ENCODE measurements around the gene MAP3K8.
"Not testable (repeated sequence)": the region's sequence is repeated elsewhere in the genome, so short reads cannot be mapped to it uniquely, and the experiment has no call there.

The MAP3K8 gene

DNA sequence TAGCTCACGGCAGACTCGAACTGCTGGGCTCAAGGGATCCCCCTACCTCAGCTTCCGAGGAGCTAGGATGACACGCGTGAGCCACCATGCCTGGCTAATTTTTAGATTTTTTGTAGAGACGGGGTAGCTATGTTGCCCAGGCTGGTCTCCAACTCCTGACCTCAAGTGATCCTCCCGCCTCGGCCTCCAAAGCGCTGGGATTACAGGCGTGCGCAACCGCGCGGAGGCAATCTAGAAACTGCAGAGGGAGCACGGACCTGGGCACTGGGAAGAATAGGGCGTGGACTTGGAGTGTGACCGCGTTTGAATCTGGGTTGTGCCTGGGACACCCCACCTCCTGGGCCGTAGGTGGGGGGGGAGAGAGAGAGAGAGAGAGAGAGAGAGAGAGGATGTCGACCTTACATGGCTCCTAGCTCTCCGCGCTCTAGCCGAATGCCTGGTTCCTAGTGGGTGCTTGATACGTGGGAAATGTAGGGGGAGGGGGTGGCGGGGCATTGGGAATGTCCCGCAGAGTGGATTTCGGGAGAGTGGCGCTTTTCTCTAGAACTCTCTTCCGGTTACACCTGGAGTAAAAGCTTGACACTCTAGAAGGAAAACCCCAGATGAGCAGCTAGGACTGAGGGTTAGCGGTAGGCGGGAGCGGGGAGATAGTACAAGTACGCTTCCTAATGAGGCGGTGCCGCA, 1.2 kb upstream of the MAP3K8 start:
- Mint-ChIP-seq H3K9me3 (no peaks in the 10 kb centered on the region), H3K4me3 (peak overlapping the region; percentile 97), H3K4me1 (ENCODE audit: low read depth) (peaks cover 54% of the 10 kb centered on the region), H3K27me3 (no peaks in the 10 kb centered on the region), H3K27ac (peak overlapping the region; percentile 97), H3K36me3 (ENCODE audit: low read depth) (peaks cover 48% of the 10 kb centered on the region)
- intact Hi-C loops (cut with micrococcal nuclease) = loop anchor here (1.0 kb wide), 1 partner anchor 62 kb away; no protein-coding TSS in a partner anchor

DNA sequence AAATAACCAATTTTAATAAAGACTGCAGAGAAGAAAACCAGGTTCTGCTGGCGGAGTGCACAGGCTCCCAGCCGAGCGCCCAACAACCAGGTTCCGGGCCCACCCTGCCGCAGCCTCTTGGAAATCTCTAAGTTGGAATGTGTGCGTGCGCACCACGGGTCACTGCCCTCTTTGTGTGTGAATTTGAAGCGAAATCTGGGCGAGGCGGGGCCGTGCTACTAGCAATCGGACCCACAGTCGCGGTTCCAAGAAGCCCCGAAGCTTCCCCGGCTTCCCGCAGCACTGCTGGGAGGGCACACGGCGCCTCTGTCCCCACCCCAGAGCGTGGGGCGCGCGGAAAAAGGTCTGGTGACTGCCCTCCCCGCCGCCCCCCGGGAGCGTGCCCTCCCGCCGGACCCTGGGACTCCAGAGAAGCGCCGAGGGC, 666 bp upstream of the MAP3K8 start:
- Mint-ChIP-seq H3K27ac (peak overlapping the region; percentile 97), H3K9me3 (no peaks in the 10 kb centered on the region), H3K4me3 (peak overlapping the region; percentile 97), H3K36me3 (ENCODE audit: low read depth) (peaks cover 54% of the 10 kb centered on the region), H3K27me3 (no peaks in the 10 kb centered on the region), H3K4me1 (ENCODE audit: low read depth) (peaks cover 54% of the 10 kb centered on the region)
- intact Hi-C loops (cut with micrococcal nuclease) = loop anchor here (1.0 kb wide), 1 partner anchor 61 kb away; no protein-coding TSS in a partner anchor

DNA sequence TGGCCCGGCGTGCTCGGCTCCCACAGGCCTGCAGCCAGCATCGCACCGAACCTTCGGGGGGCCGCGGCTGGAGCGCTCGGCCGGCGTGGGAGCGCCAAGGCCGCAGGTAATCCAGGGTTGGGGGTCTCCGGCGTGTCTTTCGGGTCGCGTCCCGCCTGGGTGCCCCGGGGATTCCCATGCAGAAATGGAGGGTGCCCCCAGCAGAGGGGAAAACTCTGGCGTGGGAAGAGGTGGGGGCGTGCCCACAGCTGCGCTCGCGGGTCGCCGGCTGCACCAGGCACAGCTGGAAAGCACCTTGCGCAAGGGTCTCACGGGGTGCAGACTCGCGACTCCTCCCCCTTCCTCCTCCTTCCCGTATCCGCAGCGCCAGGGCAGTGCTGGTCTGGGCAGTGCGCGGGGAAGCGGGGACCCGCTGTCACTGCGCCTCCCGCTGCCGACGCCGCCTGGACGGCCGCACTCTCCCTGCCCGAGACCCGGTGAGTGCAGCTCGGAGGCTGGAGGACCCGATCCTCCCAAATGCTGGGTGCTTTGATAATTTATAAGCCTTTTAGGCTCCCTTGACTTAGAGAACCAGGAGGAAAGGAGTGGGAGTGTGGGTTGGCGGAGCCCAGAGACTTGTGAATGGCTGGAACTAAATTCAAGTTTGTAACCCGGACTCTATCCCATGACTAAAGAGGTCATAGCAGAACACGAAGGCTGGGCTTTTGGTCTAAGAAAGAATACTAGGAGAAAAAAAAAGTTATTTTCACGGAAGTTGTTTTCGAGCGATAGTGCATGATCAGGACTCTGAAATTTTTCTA, 489 bp downstream of the MAP3K8 start:
- Mint-ChIP-seq H3K27me3 (no peaks in the 10 kb centered on the region), H3K4me3 (peak overlapping the region; percentile 97)

DNA sequence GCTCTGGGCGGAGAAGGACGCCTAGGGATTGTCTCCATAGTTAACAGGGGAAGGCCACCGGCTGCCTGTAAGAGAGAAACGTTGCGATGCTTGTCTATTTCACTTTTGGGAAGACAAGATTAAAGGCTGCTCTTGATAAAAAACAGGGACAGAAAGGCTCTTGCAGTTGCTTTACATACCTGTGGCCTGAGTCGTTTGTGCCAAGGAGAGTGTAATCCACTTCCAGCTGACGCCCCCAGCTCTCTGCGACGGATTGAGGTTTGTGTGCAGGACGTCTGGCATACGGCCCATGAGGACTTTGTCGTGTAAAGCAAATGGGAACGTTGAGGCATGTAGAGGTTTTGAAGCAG, 1.1 kb downstream of the MAP3K8 start:
- Mint-ChIP-seq H3K4me3 (peak overlapping the region; percentile 97), H3K27ac (peak overlapping the region; percentile 97), H3K4me1 (ENCODE audit: low read depth) (peaks cover 67% of the 10 kb centered on the region), H3K9me3 (no peaks in the 10 kb centered on the region), H3K36me3 (ENCODE audit: low read depth) (peaks cover 71% of the 10 kb centered on the region), H3K27me3 (no peaks in the 10 kb centered on the region)
- intact Hi-C loops (cut with micrococcal nuclease) = no loop called here

More for the DNA sequence above, 489 bp downstream of the MAP3K8 start:
- Mint-ChIP-seq H3K4me1 (ENCODE audit: low read depth) (peaks cover 61% of the 10 kb centered on the region), H3K9me3 (no peaks in the 10 kb centered on the region), H3K27ac (peak overlapping the region; percentile 97), H3K36me3 (ENCODE audit: low read depth) (peaks cover 65% of the 10 kb centered on the region)
- intact Hi-C loops (cut with micrococcal nuclease) = loop anchor here (1.0 kb wide), 1 partner anchor 20 kb away; no protein-coding TSS in a partner anchor

DNA sequence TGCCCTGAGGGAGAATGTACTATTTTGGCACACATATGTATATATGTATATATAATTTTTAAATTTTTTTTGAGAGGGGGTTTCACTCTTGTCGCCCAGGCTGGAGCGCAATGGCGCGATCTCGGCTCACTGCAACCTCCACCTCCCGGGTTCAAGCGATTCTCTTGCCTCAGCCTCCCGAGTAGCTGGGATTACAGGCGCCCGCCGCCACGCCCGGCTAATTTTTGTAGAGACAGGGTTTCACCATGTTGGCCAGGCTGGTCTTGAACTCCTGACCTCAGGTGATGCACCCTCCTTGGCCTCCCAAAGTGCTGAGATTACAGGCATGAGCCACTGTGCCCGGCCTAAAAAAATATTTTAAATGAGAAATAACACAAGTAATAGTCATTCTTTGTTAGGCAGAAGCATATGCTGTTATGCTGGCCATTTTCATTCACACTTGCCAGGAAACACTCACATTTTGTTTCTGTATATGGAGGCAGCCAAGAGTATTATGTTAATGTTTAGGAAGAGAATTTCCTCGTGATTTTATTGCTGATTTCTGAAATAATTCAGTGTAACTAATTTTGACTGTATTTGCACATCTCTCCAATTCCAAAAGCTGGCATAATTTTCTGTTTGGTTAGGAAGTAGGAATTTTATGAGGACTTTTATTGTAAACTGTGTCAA, 1.6 kb downstream of the MAP3K8 start:
- H3K9me3 Mint-ChIP-seq; H3K27me3 Mint-ChIP-seq; intact Hi-C loops (cut with micrococcal nuclease): not testable (repeated sequence)
- Mint-ChIP-seq H3K36me3 (ENCODE audit: low read depth) (peaks cover 77% of the 10 kb centered on the region), H3K27ac (peak overlapping the region; percentile 97), H3K4me3 (peak overlapping the region; percentile 97), H3K4me1 (ENCODE audit: low read depth) (peaks cover 70% of the 10 kb centered on the region)

DNA sequence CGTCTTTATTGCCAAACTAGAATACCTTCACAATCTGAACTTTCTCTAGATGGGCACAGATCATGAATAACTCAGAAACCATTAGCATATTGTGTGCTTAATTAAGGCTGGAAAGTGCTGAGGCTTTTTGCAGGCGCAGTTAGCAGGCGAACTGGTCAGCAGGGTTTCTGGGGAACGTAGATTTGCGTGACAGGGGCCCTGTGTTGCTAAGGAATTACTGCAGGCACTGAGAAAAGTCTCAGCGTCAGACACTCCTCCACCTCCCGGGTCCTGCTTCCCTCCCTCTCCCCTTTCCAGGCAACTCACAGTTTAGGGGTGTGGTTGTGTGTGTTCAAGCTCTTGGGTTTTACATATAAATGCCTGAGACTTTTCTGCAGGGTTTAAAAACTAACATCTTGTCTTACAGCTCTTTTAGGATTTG, 2.2 kb downstream of the MAP3K8 start:
- no peaks in the 10 kb centered on the region for H3K27me3 Mint-ChIP-seq
- H3K9me3 Mint-ChIP-seq = no peaks in the 10 kb centered on the region
- peaks cover 68% of the 10 kb centered on the region for H3K4me1 Mint-ChIP-seq (ENCODE audit: low read depth)
- H3K27ac Mint-ChIP-seq = peak overlapping the region; percentile 97
- intact Hi-C loops (cut with micrococcal nuclease) = no loop called here
- peaks cover 82% of the 10 kb centered on the region for H3K36me3 Mint-ChIP-seq (ENCODE audit: low read depth)
- peak overlapping the region; percentile 97 for H3K4me3 Mint-ChIP-seq

DNA sequence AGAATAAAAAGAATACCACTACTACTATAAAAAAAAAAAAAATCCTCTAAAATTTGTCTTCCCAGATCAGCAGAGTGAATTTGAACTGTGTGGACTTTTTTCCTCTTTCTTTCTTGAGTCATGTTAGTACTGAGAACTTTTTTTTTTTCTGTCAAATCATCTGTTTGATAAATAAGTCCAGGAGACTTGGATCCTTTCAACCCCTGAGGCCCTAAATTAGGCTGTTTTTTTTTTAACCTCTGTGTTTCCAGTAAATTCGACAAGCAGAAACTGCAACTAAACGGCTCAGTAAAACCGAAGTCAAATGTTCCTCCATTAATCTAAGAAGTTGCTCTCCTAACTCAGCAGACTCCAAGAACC, 2.7 kb downstream of the MAP3K8 start:
- Mint-ChIP-seq H3K36me3 (ENCODE audit: low read depth) (peaks cover 87% of the 10 kb centered on the region), H3K4me3 (peak overlapping the region; percentile 97)
- intact Hi-C loops (cut with micrococcal nuclease) = no loop called here

DNA sequence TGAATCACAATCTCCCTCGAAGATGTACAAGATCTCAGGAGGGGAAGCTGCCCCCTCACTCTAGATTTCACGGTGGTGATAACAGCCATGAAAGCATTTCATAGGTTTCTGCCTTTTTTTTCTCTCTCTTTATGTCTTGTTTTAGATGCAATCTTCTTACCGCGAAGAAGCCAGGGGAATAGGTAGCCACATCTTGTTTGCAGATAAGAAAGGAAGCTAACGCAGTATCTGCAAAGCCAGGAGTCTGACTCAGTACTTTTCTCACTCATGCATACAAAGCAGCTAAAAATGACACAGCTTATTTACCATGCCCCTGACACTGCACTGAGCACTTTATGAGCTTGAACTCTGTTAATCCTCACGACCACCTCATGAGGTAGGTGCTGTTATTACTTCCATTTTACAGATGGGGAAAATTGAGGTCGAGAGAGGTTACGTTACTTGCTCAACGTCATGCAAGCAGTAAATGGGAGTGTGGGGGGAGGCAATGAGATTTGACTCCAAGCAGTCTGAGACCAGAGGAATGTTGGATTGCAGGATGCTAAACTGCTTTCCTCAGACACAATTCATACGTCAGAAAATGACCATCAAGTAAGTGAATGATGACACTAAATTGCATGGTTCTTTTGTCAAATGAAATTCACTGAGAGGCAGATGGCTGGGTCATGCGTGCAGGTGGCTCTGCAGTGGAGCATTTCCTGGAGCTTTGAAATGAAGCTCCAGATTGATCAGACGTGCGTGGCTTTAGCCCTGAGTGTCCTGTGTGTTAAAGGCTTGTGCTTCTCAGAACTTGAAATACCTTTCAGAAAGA, 3.3 kb downstream of the MAP3K8 start:
- Mint-ChIP-seq H3K27ac (peak overlapping the region; percentile 97), H3K4me3 (peak overlapping the region; percentile 97), H3K36me3 (ENCODE audit: low read depth) (peaks cover 93% of the 10 kb centered on the region), H3K27me3 (no peaks in the 10 kb centered on the region), H3K4me1 (ENCODE audit: low read depth) (peaks cover 66% of the 10 kb centered on the region), H3K9me3 (no peaks in the 10 kb centered on the region)
- intact Hi-C loops (cut with micrococcal nuclease) = no loop called here

More for the DNA sequence above, 2.7 kb downstream of the MAP3K8 start:
- Mint-ChIP-seq H3K27me3 (no peaks in the 10 kb centered on the region), H3K27ac (peak overlapping the region; percentile 97), H3K9me3 (no peaks in the 10 kb centered on the region), H3K4me1 (ENCODE audit: low read depth) (peaks cover 65% of the 10 kb centered on the region)

DNA sequence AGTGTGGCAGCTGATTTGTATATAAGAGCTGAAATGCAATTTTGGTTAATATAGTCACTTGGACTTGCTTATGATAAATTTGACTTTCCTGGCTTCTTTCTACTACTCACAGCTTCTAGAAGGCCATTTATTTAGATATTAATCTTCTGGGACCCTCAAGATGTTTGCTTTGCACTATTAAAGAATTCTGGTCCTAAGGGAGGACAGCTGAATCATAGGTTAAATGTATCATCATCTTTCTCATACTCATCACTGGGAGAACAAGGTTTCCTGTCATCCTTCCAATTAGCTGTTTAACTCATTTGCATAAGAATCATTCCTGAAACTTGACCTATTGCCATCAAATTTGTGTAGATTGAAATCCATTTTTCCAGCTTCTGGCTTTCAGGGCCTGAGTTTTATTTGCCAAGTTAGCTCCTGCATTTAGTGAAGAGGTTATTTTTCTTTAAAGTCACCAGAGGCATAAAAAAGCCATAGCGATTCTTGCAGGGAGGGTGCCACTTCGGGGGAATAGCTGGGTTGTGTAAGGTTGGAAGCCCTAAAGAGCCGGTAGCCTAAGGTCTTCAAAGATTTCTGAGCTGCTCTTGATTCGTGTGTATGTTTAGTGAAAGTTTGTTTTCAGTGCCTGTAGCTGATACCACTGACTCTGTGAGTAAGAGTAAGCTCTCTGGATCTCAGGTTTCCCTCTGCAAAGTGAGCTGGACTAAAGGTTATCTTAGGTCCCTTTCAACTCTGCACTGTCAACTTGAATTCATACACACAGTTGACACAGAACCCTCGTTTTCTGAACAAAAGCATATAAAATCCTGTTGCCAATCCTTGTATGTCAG, 4.3 kb downstream of the MAP3K8 start:
- H3K4me1 Mint-ChIP-seq (ENCODE audit: low read depth) = peaks cover 66% of the 10 kb centered on the region
- peaks cover 100% of the 10 kb centered on the region for H3K36me3 Mint-ChIP-seq (ENCODE audit: low read depth)
- peak overlapping the region; percentile 97 for H3K4me3 Mint-ChIP-seq
- intact Hi-C loops (cut with micrococcal nuclease) = no loop called here
- no peaks in the 10 kb centered on the region for H3K27me3 Mint-ChIP-seq
- no peak overlapping the region for H3K27ac Mint-ChIP-seq
- H3K9me3 Mint-ChIP-seq = no peaks in the 10 kb centered on the region

DNA sequence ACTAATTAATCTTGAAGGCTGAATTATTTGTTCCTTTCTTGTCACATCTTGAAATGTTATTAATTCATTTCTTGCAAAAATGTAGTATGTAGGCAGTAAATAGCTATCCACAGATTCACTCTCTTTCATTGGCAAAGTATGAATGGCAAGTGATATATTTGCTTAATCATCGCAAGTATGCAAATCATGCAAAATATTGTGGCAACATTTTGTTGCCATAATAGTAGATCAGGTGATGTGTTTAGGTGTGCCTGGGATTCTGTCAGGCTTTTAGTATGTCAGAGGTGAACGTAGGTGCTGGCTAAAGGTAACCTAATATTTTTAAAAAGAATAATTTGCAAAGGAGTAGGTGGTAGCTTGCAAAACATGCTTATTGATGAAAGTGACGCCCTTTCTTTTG, 5.9 kb downstream of the MAP3K8 start:
- peaks cover 100% of the 10 kb centered on the region for H3K36me3 Mint-ChIP-seq (ENCODE audit: low read depth)
- H3K4me1 Mint-ChIP-seq (ENCODE audit: low read depth) = peaks cover 78% of the 10 kb centered on the region
- no peaks in the 10 kb centered on the region for H3K27me3 Mint-ChIP-seq
- no peak overlapping the region for H3K27ac Mint-ChIP-seq
- intact Hi-C loops (cut with micrococcal nuclease) = no loop called here
- no peak overlapping the region for H3K4me3 Mint-ChIP-seq
- H3K9me3 Mint-ChIP-seq = no peaks in the 10 kb centered on the region

DNA sequence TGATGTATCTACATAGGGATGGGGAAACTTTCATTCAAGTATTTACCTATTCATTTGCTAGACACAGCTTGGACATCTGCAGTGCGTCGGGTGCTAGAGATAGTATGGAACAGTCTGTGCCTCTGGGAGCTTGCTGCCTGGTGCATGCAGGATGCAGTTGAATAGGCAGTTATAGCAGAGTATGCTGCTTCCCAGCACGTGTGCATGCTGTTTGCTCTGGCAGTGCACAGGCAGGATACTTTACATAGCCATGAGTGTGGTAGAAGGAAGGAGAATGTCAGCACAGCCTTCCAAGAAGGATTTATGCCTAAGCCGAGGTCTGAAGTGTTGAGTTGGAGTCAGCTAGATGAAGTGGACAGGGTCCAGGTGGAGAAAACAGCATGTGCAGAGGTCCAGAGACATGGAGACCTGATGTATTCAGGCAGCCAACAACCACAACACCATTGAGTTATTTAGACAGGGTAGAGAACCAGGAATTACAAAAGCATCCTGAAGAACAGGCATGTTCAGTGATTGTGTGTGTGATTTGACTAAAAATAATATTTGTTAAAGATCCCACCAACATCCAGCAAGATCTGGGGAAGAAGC, 8.1 kb downstream of the MAP3K8 start:
- Mint-ChIP-seq H3K27me3 (no peaks in the 10 kb centered on the region), H3K36me3 (ENCODE audit: low read depth) (peaks cover 93% of the 10 kb centered on the region), H3K9me3 (no peaks in the 10 kb centered on the region), H3K4me1 (ENCODE audit: low read depth) (peaks cover 75% of the 10 kb centered on the region), H3K27ac (no peak overlapping the region), H3K4me3 (no peak overlapping the region)
- intact Hi-C loops (cut with micrococcal nuclease) = no loop called here

DNA sequence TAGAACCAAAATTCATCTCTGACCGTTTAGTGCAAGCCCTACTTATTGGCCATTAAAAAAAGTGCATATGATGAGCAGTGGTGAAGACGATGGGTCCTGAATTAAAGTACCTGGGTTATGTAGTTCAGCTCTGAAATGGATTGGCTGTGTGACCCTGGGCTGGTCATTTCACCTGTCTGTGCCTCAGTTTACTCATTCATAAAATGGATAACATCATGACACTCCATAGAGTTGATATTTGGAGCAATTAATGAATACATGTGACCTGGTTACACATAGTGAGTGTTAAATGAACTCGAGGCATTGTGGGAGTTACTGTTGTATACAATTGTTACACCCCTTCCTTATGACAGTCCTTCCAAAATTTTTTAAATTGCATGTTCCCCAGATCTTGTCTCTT, 9.1 kb downstream of the MAP3K8 start:
- Mint-ChIP-seq H3K4me1 (ENCODE audit: low read depth) (peaks cover 73% of the 10 kb centered on the region), H3K27ac (no peak overlapping the region), H3K36me3 (ENCODE audit: low read depth) (peaks cover 93% of the 10 kb centered on the region)

More for the DNA sequence above, 9.1 kb downstream of the MAP3K8 start:
- no peak overlapping the region for H3K4me3 Mint-ChIP-seq
- no peaks in the 10 kb centered on the region for H3K9me3 Mint-ChIP-seq
- intact Hi-C loops (cut with micrococcal nuclease) = no loop called here
- no peaks in the 10 kb centered on the region for H3K27me3 Mint-ChIP-seq

All from dendritic cell treated with granulocyte-macrophage colony-stimulating factor and Interleukin-4, amounts not matched to agents 40 ng/mL and 50 ng/mL, for 4 days (primary cell).